ENCODE results near the gene IL31RA.

Gene IL31RA

GRCh38 chr5:55918087-55919035 is 67.2 kb downstream of the IL31RA start:
- no peak overlapping the region for H3K4me3 ChIP-seq (ENCODE audit: low read length)
- no peak overlapping the region for H3K27ac ChIP-seq (ENCODE audit: low read depth, low read length)
- no peaks in the 10 kb centered on the region for H3K9me3 ChIP-seq (ENCODE audit: insufficient read depth, low read depth, low read length)
- no peaks in the 10 kb centered on the region for H3K36me3 ChIP-seq (ENCODE audit: insufficient read depth, low read length)
- no peak overlapping the region for H3K9ac ChIP-seq (ENCODE audit: low read depth, low read length)
- 95% methylated on average over 17 of the region's 17 CpGs for WGBS
- H3K27me3 ChIP-seq (ENCODE audit: insufficient read depth, low read length) = no peaks in the 10 kb centered on the region
- H3K4me1 ChIP-seq (ENCODE audit: insufficient read depth, low read length) = no peaks in the 10 kb centered on the region

- 93% methylated on average over 3 of the region's 3 CpGs for WGBS
- H3K36me3 ChIP-seq (ENCODE audit: insufficient read depth, low read length) = no peaks in the 10 kb centered on the region
These were observed 68.5 kb downstream of the IL31RA start for GRCh38 chr5:55919625-55920024.

GRCh38 chr5:55920784-55921183 is 69.6 kb downstream of the IL31RA start:
- WGBS = 87% methylated on average over 5 of the region's 5 CpGs
- no peak overlapping the region for H3K9ac ChIP-seq (ENCODE audit: low read depth, low read length)

More at GRCh38 chr5:55919625-55920024, 68.5 kb downstream of the IL31RA start:
- Histone ChIP-seq H3K27me3 (ENCODE audit: insufficient read depth, low read length) (no peaks in the 10 kb centered on the region), H3K4me3 (ENCODE audit: low read length) (no peak overlapping the region), H3K9ac (ENCODE audit: low read depth, low read length) (no peak overlapping the region), H3K27ac (ENCODE audit: low read depth, low read length) (no peak overlapping the region), H3K9me3 (ENCODE audit: insufficient read depth, low read depth, low read length) (no peaks in the 10 kb centered on the region), H3K4me1 (ENCODE audit: insufficient read depth, low read length) (no peaks in the 10 kb centered on the region)

GRCh38 chr5:55921617-55922016 is 70.5 kb downstream of the IL31RA start:
- H3K9me3 ChIP-seq (ENCODE audit: insufficient read depth, low read depth, low read length) = no peaks in the 10 kb centered on the region
- H3K9ac ChIP-seq (ENCODE audit: low read depth, low read length) = no peak overlapping the region
- H3K27ac ChIP-seq (ENCODE audit: low read depth, low read length) = no peak overlapping the region
- no peak overlapping the region for H3K4me3 ChIP-seq (ENCODE audit: low read length)
- WGBS = 92% methylated on average over 4 of the region's 4 CpGs
- H3K36me3 ChIP-seq (ENCODE audit: insufficient read depth, low read length) = no peaks in the 10 kb centered on the region
- no peaks in the 10 kb centered on the region for H3K4me1 ChIP-seq (ENCODE audit: insufficient read depth, low read length)
- H3K27me3 ChIP-seq (ENCODE audit: insufficient read depth, low read length) = no peaks in the 10 kb centered on the region

More at GRCh38 chr5:55920784-55921183, 69.6 kb downstream of the IL31RA start:
- no peak overlapping the region for H3K4me3 ChIP-seq (ENCODE audit: low read length)
- H3K4me1 ChIP-seq (ENCODE audit: insufficient read depth, low read length) = no peaks in the 10 kb centered on the region
- no peak overlapping the region for H3K27ac ChIP-seq (ENCODE audit: low read depth, low read length)
- H3K27me3 ChIP-seq (ENCODE audit: insufficient read depth, low read length) = no peaks in the 10 kb centered on the region
- H3K9me3 ChIP-seq (ENCODE audit: insufficient read depth, low read depth, low read length) = no peaks in the 10 kb centered on the region
- no peaks in the 10 kb centered on the region for H3K36me3 ChIP-seq (ENCODE audit: insufficient read depth, low read length)

- Histone ChIP-seq H3K9ac (ENCODE audit: low read depth, low read length) (no peak overlapping the region), H3K4me3 (ENCODE audit: low read length) (no peak overlapping the region), H3K9me3 (ENCODE audit: insufficient read depth, low read depth, low read length) (no peaks in the 10 kb centered on the region), H3K27ac (ENCODE audit: low read depth, low read length) (no peak overlapping the region), H3K27me3 (ENCODE audit: insufficient read depth, low read length) (no peaks in the 10 kb centered on the region), H3K36me3 (ENCODE audit: insufficient read depth, low read length) (no peaks in the 10 kb centered on the region), H3K4me1 (ENCODE audit: insufficient read depth, low read length) (no peaks in the 10 kb centered on the region)
- WGBS = 70% methylated on average over 17 of the region's 17 CpGs
These were observed 72.1 kb downstream of the IL31RA start for GRCh38 chr5:55923177-55923771.

GRCh38 chr5:55923865-55924500 is 72.8 kb downstream of the IL31RA start:
- Histone ChIP-seq H3K4me1 (ENCODE audit: insufficient read depth, low read length) (no peaks in the 10 kb centered on the region), H3K9me3 (ENCODE audit: insufficient read depth, low read depth, low read length) (no peaks in the 10 kb centered on the region), H3K4me3 (ENCODE audit: low read length) (no peak overlapping the region), H3K27ac (ENCODE audit: low read depth, low read length) (no peak overlapping the region), H3K9ac (ENCODE audit: low read depth, low read length) (no peak overlapping the region), H3K27me3 (ENCODE audit: insufficient read depth, low read length) (no peaks in the 10 kb centered on the region), H3K36me3 (ENCODE audit: insufficient read depth, low read length) (no peaks in the 10 kb centered on the region)
- 94% methylated on average over 9 of the region's 9 CpGs for WGBS

GRCh38 chr5:55924744-55925143 is 73.6 kb downstream of the IL31RA start:
- H3K4me3 ChIP-seq (ENCODE audit: low read length) = no peak overlapping the region
- H3K36me3 ChIP-seq (ENCODE audit: insufficient read depth, low read length) = no peaks in the 10 kb centered on the region
- 96% methylated on average over 11 of the region's 11 CpGs for WGBS
- H3K9ac ChIP-seq (ENCODE audit: low read depth, low read length) = no peak overlapping the region
- H3K9me3 ChIP-seq (ENCODE audit: insufficient read depth, low read depth, low read length) = no peaks in the 10 kb centered on the region
- H3K27ac ChIP-seq (ENCODE audit: low read depth, low read length) = no peak overlapping the region
- H3K4me1 ChIP-seq (ENCODE audit: insufficient read depth, low read length) = no peaks in the 10 kb centered on the region
- no peaks in the 10 kb centered on the region for H3K27me3 ChIP-seq (ENCODE audit: insufficient read depth, low read length)

- no peak overlapping the region for H3K4me3 ChIP-seq (ENCODE audit: low read length)
- no peaks in the 10 kb centered on the region for H3K27me3 ChIP-seq (ENCODE audit: insufficient read depth, low read length)
- H3K27ac ChIP-seq (ENCODE audit: low read depth, low read length) = no peak overlapping the region
- no peaks in the 10 kb centered on the region for H3K4me1 ChIP-seq (ENCODE audit: insufficient read depth, low read length)
- no peaks in the 10 kb centered on the region for H3K9me3 ChIP-seq (ENCODE audit: insufficient read depth, low read depth, low read length)
- H3K9ac ChIP-seq (ENCODE audit: low read depth, low read length) = no peak overlapping the region
- no peaks in the 10 kb centered on the region for H3K36me3 ChIP-seq (ENCODE audit: insufficient read depth, low read length)
- WGBS = 98% methylated on average over 3 of the region's 3 CpGs
These were observed 74.0 kb downstream of the IL31RA start for GRCh38 chr5:55925181-55925580.

GRCh38 chr5:55925712-55926111 is 74.6 kb downstream of the IL31RA start:
- H3K9ac ChIP-seq (ENCODE audit: low read depth, low read length) = no peak overlapping the region
- WGBS = 89% methylated on average over 5 of the region's 5 CpGs
- H3K4me3 ChIP-seq (ENCODE audit: low read length) = no peak overlapping the region
- no peaks in the 10 kb centered on the region for H3K36me3 ChIP-seq (ENCODE audit: insufficient read depth, low read length)
- no peaks in the 10 kb centered on the region for H3K4me1 ChIP-seq (ENCODE audit: insufficient read depth, low read length)
- no peaks in the 10 kb centered on the region for H3K9me3 ChIP-seq (ENCODE audit: insufficient read depth, low read depth, low read length)
- no peak overlapping the region for H3K27ac ChIP-seq (ENCODE audit: low read depth, low read length)
- no peaks in the 10 kb centered on the region for H3K27me3 ChIP-seq (ENCODE audit: insufficient read depth, low read length)

GRCh38 chr5:55926476-55926875 is 75.3 kb downstream of the IL31RA start:
- no peaks in the 10 kb centered on the region for H3K4me1 ChIP-seq (ENCODE audit: insufficient read depth, low read length)
- no peak overlapping the region for H3K9ac ChIP-seq (ENCODE audit: low read depth, low read length)
- H3K36me3 ChIP-seq (ENCODE audit: insufficient read depth, low read length) = no peaks in the 10 kb centered on the region
- H3K27ac ChIP-seq (ENCODE audit: low read depth, low read length) = no peak overlapping the region
- no peaks in the 10 kb centered on the region for H3K27me3 ChIP-seq (ENCODE audit: insufficient read depth, low read length)
- WGBS = 95% methylated on average over 5 of the region's 5 CpGs
- no peaks in the 10 kb centered on the region for H3K9me3 ChIP-seq (ENCODE audit: insufficient read depth, low read depth, low read length)
- H3K4me3 ChIP-seq (ENCODE audit: low read length) = no peak overlapping the region

All from HUES64 (cell line).